RCC 7860 (cell line): ENCODE results near the gene CRBN.

Experiments
- DNase-seq: peaks from one replicate; pipeline ENCODE4 v3.0.0-alpha.2; 2015; ENCODE audit warnings: low spot score
- FAIRE-seq: peaks from 2 replicates; lab custom pipeline; 2012; peaks lifted over from hg19 to GRCh38; lab: Jason Lieb, UNC

The CRBN gene

GRCh38 chr3:3177861-3178497 is 1.5 kb downstream of the CRBN start:
- DNase-seq (no peak), FAIRE-seq (no peak)

GRCh38 chr3:3172627-3173026 is 6.9 kb downstream of the CRBN start:
- no peak for FAIRE-seq
- DNase-seq = no peak

- DNase-seq (no peak), FAIRE-seq (no peak)
Observed at GRCh38 chr3:3170998-3171397, 8.5 kb downstream of the CRBN start.

- DNase-seq (no peak), FAIRE-seq (no peak)
Observed at GRCh38 chr3:3165650-3166049, 13.8 kb downstream of the CRBN start.

- FAIRE-seq (no peak), DNase-seq (no peak)
Observed at GRCh38 chr3:3165241-3165640, 14.2 kb downstream of the CRBN start.

GRCh38 chr3:3160826-3161225 is 18.7 kb downstream of the CRBN start:
- FAIRE-seq = no peak

GRCh38 chr3:3157484-3157883 is 22.0 kb downstream of the CRBN start:
- no peak for DNase-seq
- FAIRE-seq = no peak

More at GRCh38 chr3:3160826-3161225, 18.7 kb downstream of the CRBN start:
- no peak for DNase-seq

- FAIRE-seq (no peak), DNase-seq (no peak)
Observed at GRCh38 chr3:3154879-3155610, 24.4 kb downstream of the CRBN start.

GRCh38 chr3:3151513-3151912 is 28.0 kb downstream of the CRBN start:
- no peak for DNase-seq

GRCh38 chr3:3149560-3149959 is 29.9 kb downstream of the CRBN start:
- DNase-seq = no peak
- no peak for FAIRE-seq

More at GRCh38 chr3:3151513-3151912, 28.0 kb downstream of the CRBN start:
- no peak for FAIRE-seq

GRCh38 chr3:3145831-3146230 is 33.7 kb downstream of the CRBN start:
- FAIRE-seq = no peak
- DNase-seq = no peak

- FAIRE-seq (no peak), DNase-seq (no peak)
Observed at GRCh38 chr3:3141939-3142338, 37.6 kb downstream of the CRBN start.

- FAIRE-seq (no peak), DNase-seq (no peak)
Observed at GRCh38 chr3:3137526-3137925, 42.0 kb downstream of the CRBN start.

- FAIRE-seq = no peak
Observed at GRCh38 chr3:3134750-3135448, 44.6 kb downstream of the CRBN start.

GRCh38 chr3:3133500-3133899 is 46.0 kb downstream of the CRBN start:
- DNase-seq (no peak), FAIRE-seq (no peak)

More at GRCh38 chr3:3134750-3135448, 44.6 kb downstream of the CRBN start:
- no peak for DNase-seq

GRCh38 chr3:3129579-3129978 is 49.9 kb downstream of the CRBN start:
- no peak for DNase-seq
- FAIRE-seq = no peak

- FAIRE-seq (no peak), DNase-seq (no peak)
Observed at GRCh38 chr3:3127432-3128010, 52.0 kb downstream of the CRBN start.

GRCh38 chr3:3126477-3127431 is 52.7 kb downstream of the CRBN start, which contains the start of gene TRNT1:
TSS of gene TRNT1 (plus strand) at chr3:3126940. CDS start at chr3:3129041, 2,101 bp downstream.
- peak; percentile 75 for DNase-seq
- no peak for FAIRE-seq

- DNase-seq (no peak), FAIRE-seq (no peak)
Observed at GRCh38 chr3:3125977-3126376, 53.5 kb downstream of the CRBN start.

GRCh38 chr3:3119393-3119851 is 60.1 kb downstream of the CRBN start:
- DNase-seq = no peak

More at GRCh38 chr3:3119393-3119851, 60.1 kb downstream of the CRBN start:
- no peak for FAIRE-seq
